ENCODE results near the gene WDR31.

WDR31 gene

DNA sequence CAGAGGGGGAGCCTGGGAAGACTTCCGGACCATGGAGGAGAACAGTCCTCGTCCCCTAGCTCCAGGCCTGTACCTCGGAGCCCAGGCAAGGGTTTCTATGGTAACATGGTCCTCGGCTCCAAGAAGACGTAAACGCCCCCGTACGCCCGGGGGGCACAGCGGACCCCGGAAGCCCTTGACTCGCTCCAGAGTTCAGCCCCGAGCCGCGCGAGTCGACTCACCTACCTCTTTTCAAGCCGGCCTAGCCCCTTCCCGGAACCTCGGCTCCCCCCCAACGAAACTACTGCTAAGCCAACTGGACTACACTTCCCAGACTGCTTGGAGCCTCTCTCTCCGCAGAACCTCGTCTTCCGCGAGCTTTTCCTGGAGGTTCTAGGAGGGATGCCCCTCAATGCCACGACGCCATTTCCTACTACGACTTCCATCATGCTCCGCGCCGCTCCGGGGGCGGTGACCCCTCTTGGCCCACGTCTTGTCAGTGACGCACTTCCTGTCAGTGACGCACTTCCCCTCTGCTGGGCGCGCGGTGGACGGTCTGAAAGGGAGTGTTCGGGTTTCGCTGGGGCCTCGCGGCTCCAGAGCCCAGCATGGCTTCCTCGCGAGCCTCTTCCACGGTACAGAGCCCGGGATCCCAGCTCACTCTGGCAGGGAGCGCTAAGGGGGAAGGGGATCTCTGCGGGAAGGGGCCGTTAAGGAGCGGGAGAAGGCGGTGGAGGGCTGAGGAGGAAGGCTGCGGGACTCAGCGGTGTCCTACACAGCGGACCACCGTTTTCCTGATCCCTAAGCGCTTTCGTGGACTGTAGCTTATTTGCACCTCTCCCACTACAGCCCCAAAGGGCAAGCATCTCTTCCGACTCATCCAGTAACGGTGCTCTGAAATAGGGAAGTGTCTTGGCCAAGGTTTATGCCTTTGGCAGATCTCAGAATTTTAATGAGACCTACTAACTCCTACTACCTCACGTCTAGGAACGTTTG, 64.6 kb downstream of the WDR31 start, which contains the start of the genes CDC26 and PRPF4:
TSS of gene CDC26 (minus strand) at position 416 of the 975 bp plus-strand sequence. CDS start 3,065 bp downstream, outside the sequence.
TSS of gene PRPF4 (plus strand) at position 502 of the 975 bp plus-strand sequence. CDS start at position 588, 86 bp downstream.
- peaks cover 33 to 64% of the 10 kb centered on the region in 2 experiments for H3K36me3 ChIP-seq (ENCODE audit: control insufficient read depth in 2 of 2, insufficient read depth in 1 of 2, low read length in 2 of 2)
- no peaks in the 10 kb centered on the region for H3K9me3 ChIP-seq (ENCODE audit: control insufficient read depth, insufficient read depth, low read depth, low read length)
- POLR2A ChIA-PET = interaction anchor here (0.6 to 4.5 kb wide), 21 partner anchors 9 to 383 kb away, joined by 3 to 44 read pairs (median 6); partner anchors contain the start of genes ALAD, BSPRY, C9orf43 and FKBP15
- H3K4me1 ChIP-seq (ENCODE audit: control insufficient read depth, insufficient read depth, low read length) = 0 out of 2 replicates have a peak, but pooled peaks cover 3% of the 10 kb centered on the region
- CTCF ChIA-PET = interaction anchor here (0.6 to 5.6 kb wide), 35 partner anchors 9 to 772 kb away, joined by 3 to 64 read pairs (median 5); partner anchors contain the start of genes ALAD, BSPRY, FKBP15 and SLC31A1
- H3K27ac ChIP-seq (ENCODE audit: extremely low read depth, low read depth, low read length) = peak within 1 kb of the TSS; percentile 49
- peak within 1 kb of the TSS; percentile 85 for H3K4me3 ChIP-seq (ENCODE audit: low read depth, low read length)
- TF ChIP-seq, protein P1, sequence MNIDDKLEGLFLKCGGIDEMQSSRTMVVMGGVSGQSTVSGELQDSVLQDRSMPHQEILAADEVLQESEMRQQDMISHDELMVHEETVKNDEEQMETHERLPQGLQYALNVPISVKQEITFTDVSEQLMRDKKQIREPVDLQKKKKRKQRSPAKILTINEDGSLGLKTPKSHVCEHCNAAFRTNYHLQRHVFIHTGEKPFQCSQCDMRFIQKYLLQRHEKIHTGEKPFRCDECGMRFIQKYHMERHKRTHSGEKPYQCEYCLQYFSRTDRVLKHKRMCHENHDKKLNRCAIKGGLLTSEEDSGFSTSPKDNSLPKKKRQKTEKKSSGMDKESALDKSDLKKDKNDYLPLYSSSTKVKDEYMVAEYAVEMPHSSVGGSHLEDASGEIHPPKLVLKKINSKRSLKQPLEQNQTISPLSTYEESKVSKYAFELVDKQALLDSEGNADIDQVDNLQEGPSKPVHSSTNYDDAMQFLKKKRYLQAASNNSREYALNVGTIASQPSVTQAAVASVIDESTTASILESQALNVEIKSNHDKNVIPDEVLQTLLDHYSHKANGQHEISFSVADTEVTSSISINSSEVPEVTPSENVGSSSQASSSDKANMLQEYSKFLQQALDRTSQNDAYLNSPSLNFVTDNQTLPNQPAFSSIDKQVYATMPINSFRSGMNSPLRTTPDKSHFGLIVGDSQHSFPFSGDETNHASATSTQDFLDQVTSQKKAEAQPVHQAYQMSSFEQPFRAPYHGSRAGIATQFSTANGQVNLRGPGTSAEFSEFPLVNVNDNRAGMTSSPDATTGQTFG (tag by site-specific recombination; IDR thresholded peaks at IDR 0.05; ENCODE audit: borderline replicate concordance) = no peak
- TF ChIP-seq ZNF549 (tag by site-specific recombination; IDR thresholded peaks at IDR 0.05) (no peak), ZNF560 (tag by site-specific recombination; IDR thresholded peaks at IDR 0.05; ENCODE audit: borderline replicate concordance) (no peak), ZNF776 (tag by site-specific recombination; IDR thresholded peaks at IDR 0.05; ENCODE audit: borderline replicate concordance) (no peak), ZNF433 (tag by site-specific recombination; IDR thresholded peaks at IDR 0.05; ENCODE audit: low read depth) (no peak), ZNF449 (tag by site-specific recombination; IDR thresholded peaks at IDR 0.05) (0 out of 2 replicates have a peak, but pooled peaks have one; percentile 32), ZFP37 (tag by site-specific recombination; IDR thresholded peaks at IDR 0.05) (0 out of 2 replicates have a peak, but pooled peaks have one; percentile 19), GLIS2 (tag by site-specific recombination; IDR thresholded peaks at IDR 0.05) (peak; percentile 87), SP7 (tag by site-specific recombination; IDR thresholded peaks at IDR 0.05) (peak; percentile 43; the same call in 1 of the 2 replicates), KLF7 (tag by site-specific recombination; IDR thresholded peaks at IDR 0.05; ENCODE audit: borderline replicate concordance) (no peak), ZNF221 (tag by site-specific recombination; IDR thresholded peaks at IDR 0.05; ENCODE audit: borderline replicate concordance) (no peak), ZNF24 (tag by site-specific recombination; IDR thresholded peaks at IDR 0.05) (0 out of 2 replicates have a peak, but pooled peaks have one; percentile 14), ZNF146 (tag by site-specific recombination; IDR thresholded peaks at IDR 0.05) (no peak), SCRT2 (tag by site-specific recombination; IDR thresholded peaks at IDR 0.05) (no peak), ZNF513 (tag by site-specific recombination; IDR thresholded peaks at IDR 0.05) (no peak), ZNF184 (tag by site-specific recombination; IDR thresholded peaks at IDR 0.05) (no peak), ZNF626 (tag by site-specific recombination; IDR thresholded peaks at IDR 0.05) (no peak), ZFP69B (tag by site-specific recombination; IDR thresholded peaks at IDR 0.05) (no peak), YY2 (tag by site-specific recombination; IDR thresholded peaks at IDR 0.05) (peak; percentile 81; the same call in 1 of the 2 replicates), ZNF37A (tag by site-specific recombination; IDR thresholded peaks at IDR 0.05) (no peak), ZNF792 (tag by site-specific recombination; IDR thresholded peaks at IDR 0.05) (no peak), ZNF660 (tag by site-specific recombination; IDR thresholded peaks at IDR 0.05) (0 out of 2 replicates have a peak, but pooled peaks have one; percentile 17)
- TF ChIP-seq, protein P2, sequence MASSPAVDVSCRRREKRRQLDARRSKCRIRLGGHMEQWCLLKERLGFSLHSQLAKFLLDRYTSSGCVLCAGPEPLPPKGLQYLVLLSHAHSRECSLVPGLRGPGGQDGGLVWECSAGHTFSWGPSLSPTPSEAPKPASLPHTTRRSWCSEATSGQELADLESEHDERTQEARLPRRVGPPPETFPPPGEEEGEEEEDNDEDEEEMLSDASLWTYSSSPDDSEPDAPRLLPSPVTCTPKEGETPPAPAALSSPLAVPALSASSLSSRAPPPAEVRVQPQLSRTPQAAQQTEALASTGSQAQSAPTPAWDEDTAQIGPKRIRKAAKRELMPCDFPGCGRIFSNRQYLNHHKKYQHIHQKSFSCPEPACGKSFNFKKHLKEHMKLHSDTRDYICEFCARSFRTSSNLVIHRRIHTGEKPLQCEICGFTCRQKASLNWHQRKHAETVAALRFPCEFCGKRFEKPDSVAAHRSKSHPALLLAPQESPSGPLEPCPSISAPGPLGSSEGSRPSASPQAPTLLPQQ (tag by site-specific recombination; IDR thresholded peaks at IDR 0.05) = peak; percentile 40; the same call in 1 of the 2 replicates
- TF ChIP-seq, protein P3, sequence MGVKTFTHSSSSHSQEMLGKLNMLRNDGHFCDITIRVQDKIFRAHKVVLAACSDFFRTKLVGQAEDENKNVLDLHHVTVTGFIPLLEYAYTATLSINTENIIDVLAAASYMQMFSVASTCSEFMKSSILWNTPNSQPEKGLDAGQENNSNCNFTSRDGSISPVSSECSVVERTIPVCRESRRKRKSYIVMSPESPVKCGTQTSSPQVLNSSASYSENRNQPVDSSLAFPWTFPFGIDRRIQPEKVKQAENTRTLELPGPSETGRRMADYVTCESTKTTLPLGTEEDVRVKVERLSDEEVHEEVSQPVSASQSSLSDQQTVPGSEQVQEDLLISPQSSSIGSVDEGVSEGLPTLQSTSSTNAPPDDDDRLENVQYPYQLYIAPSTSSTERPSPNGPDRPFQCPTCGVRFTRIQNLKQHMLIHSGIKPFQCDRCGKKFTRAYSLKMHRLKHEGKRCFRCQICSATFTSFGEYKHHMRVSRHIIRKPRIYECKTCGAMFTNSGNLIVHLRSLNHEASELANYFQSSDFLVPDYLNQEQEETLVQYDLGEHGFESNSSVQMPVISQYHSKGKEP (tag by site-specific recombination; IDR thresholded peaks at IDR 0.05) = no peak
- TF ChIP-seq, protein P4, sequence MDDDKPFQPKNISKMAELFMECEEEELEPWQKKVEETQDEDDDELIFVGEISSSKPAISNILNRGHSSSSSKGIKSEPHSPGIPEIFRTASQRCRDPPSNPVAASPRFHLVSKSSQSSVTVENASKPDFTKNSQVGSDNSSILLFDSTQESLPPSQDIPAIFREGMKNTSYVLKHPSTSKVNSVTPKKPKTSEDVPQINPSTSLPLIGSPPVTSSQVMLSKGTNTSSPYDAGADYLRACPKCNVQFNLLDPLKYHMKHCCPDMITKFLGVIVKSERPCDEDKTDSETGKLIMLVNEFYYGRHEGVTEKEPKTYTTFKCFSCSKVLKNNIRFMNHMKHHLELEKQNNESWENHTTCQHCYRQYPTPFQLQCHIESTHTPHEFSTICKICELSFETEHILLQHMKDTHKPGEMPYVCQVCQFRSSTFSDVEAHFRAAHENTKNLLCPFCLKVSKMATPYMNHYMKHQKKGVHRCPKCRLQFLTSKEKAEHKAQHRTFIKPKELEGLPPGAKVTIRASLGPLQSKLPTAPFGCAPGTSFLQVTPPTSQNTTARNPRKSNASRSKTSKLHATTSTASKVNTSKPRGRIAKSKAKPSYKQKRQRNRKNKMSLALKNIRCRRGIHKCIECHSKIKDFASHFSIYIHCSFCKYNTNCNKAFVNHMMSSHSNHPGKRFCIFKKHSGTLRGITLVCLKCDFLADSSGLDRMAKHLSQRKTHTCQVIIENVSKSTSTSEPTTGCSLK (tag by site-specific recombination; IDR thresholded peaks at IDR 0.05) = no peak

All from HEK293 (cell line).